ENCODE results near the gene PPP1R12B.

DNA sequence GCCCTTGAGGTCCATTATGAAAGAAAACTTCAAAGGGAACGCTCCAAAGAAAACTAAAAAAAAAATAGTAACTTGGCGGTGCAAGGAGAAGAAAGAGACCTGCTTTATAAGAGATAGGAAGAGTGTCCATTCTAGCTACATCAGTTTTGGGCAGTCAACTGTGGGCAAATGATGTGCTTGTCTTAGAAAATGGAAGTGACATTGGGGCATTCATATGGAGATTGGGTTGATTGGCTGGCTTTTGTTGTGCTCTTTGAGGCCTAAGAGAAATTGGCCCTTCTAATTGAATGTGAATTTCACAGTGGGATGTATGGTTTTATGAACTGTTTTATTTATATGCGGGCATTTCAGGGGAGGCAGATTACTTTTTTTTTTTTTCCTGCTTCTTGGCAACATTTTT, 13.2 kb downstream of the PPP1R12B start:
- TF ChIP-seq, protein P1, sequence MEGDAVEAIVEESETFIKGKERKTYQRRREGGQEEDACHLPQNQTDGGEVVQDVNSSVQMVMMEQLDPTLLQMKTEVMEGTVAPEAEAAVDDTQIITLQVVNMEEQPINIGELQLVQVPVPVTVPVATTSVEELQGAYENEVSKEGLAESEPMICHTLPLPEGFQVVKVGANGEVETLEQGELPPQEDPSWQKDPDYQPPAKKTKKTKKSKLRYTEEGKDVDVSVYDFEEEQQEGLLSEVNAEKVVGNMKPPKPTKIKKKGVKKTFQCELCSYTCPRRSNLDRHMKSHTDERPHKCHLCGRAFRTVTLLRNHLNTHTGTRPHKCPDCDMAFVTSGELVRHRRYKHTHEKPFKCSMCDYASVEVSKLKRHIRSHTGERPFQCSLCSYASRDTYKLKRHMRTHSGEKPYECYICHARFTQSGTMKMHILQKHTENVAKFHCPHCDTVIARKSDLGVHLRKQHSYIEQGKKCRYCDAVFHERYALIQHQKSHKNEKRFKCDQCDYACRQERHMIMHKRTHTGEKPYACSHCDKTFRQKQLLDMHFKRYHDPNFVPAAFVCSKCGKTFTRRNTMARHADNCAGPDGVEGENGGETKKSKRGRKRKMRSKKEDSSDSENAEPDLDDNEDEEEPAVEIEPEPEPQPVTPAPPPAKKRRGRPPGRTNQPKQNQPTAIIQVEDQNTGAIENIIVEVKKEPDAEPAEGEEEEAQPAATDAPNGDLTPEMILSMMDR (conservative IDR thresholded peaks at IDR 0.05 in 1 of 2, IDR thresholded peaks at IDR 0.05 in 1 of 2; ENCODE audit: low read depth in 1 of 2, low read length in 2 of 2): no peak
- TF ChIP-seq EZH2 (IDR thresholded peaks at IDR 0.05; ENCODE audit: low read length, missing control alignments): no peak
